HG03457 (cell line): Measurements from ENCODE around the gene GOLGA3.

Source experiments
- ATAC-seq: cut with Tn5 transposase; IDR thresholded peaks from one replicate; pipeline ENCODE4 v1.9.1; 2021; ENCODE audit warnings: moderate number of reproducible peaks; ENCODE audit not compliant: unreplicated experiment

The GOLGA3 gene

GRCh38 chr12:132724506-132725241, 104.0 kb downstream of the GOLGA3 start:
- no peak for ATAC-seq

DNA sequence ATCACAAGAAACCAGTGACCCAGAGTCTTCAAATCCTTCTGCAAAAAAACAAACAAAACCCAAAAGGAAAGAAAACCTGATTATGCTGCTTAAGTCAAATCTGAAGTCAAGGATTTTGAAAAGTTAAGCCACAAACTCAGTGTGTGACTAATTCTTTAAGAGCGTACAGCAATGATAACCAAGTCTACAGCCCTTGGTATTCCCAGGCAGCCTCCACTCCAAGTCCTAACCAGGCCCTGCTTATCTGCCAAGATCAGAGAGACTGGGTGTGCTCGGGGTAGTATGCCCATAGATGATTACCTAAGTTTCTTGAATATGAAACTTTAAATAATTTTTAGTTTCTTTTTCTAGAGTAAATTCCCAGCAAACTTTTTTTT, 104.9 kb downstream of the GOLGA3 start:
- ATAC-seq = no peak

GRCh38 chr12:132723015-132723763, 105.5 kb downstream of the GOLGA3 start:
- no peak for ATAC-seq

DNA sequence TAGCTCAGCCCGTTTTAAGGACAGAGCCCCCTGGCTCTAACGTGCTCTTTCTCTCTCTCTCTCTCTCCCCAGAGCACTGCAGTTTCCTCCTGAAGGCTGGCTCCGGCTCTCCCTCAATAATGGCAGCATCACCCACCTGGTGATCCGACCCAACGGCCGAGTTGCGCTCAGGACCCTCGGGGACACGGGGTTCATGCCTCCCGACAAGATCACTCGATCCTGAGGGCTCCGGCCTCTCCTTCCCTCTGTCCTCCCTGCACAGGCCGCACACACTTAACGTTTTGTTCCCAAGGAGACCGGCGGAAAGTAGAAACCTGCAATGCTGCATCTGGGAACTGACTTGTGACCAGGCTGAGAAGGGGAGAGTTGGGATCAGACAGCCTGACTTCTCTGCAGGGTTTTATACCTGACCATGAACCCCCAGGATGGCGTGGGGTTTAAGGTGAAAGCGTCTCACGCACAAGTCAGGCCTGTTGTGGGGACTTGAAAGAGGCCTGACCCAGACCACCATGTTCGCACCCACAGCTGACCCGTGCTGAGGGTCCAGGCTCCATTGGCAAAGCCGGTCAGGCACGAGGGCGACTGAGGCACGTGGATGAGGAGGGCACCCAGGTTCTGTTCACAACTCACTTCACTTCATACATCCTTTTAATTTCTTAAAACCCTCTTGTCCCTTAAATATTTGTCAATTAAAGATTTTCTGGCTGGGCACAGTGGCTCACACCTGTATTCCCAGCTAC, 107.9 kb downstream of the GOLGA3 start:
- ATAC-seq = no peak

DNA sequence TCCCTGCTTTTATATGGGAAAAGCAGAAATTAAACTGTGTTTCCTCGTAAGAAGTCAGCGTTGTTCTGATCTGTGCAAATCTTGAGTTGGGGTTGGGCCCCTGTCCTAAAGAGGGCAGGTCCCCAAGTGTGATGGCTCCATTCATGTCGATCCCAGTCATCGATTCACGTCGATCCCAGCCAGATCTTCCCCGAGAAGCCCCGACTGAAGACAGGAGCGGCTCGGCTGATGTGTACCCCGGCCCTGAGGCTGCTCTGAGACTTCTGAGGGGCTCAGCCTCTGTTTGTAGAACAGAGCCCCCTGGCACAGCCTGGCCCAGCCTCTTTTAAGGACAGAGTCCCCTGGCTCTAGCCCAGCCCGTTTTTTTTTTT, 108.7 kb downstream of the GOLGA3 start:
- ATAC-seq = no peak

DNA sequence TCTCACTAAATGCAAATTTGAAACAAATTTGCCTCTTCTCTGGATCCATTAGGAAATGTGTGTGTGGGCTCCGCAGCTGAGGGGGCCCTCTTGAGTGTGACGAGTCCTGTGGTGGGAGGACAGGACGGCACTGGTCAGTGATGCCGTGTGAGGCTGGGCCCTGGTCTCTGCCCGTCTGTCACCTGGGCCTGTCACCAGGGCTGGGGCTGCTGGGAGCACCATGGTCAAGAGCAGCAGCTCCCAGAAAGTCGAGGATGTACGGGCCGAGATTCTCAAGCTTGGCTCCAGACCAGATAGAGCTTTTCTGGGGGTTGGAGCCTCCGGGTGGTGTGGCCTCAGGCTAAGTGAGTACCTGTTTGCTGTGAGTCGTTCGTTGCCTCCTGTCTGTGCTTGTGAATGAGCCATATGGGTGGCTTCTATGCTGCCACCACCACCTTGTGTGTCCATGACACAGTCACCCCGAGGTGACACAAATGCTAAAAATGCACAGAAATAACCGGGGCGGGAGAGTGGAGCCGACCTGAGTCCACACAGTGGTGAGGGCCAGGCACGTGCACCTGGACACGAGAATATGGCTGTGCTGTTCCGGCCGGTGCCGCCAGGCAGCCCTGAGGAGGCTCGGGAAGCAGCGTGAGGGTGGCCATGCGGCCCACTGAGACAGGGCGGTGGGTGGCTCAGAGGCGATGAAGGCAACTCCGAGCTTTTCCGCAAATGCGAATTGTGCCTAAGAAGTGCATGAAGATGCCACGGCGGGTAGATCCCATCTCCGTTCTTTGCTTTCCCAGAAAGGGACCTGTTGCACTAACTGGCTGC, 109.3 kb downstream of the GOLGA3 start:
- ATAC-seq = no peak
